MM.1S (cell line): ENCODE results near the gene ANGEL1.

Experiments
- DNase-seq: peaks from one replicate; pipeline ENCODE4 v3.0.0-alpha.2; 2015
- H2AFZ ChIP-seq: fragments of 300-600 bp; sonication (generic); 2 replicates; pipeline ENCODE4 v1.6.0; 2016; ENCODE audit warnings: antibody characterized with exemption, low read length
- H3F3A ChIP-seq: fragments of 300-600 bp; sonication (generic); 2 replicates; pipeline ENCODE4 v1.6.1; 2016; ENCODE audit warnings: mild to moderate bottlenecking, antibody characterized with exemption, low read length, moderate library complexity, mixed read lengths; ENCODE audit not compliant: insufficient read depth
- H3K27ac ChIP-seq: fragments of 300-600 bp; sonication (generic); 2 replicates; pipeline ENCODE4 v1.5.1; 2016; ENCODE audit warnings: mild to moderate bottlenecking, low read length
- H3K27me3 ChIP-seq: fragments of 300-600 bp; sonication (generic); replicated peaks from 2 replicates; pipeline ENCODE4 v1.6.0; 2016; ENCODE audit warnings: low read length; ENCODE audit not compliant: insufficient read depth
- H3K36me3 ChIP-seq: fragments of 300-600 bp; sonication (generic); replicated peaks from 2 replicates; pipeline ENCODE4 v1.6.1; 2016; ENCODE audit warnings: mild to moderate bottlenecking, low read length, mixed read lengths; ENCODE audit not compliant: insufficient read depth
- H3K4me1 ChIP-seq: fragments of 300-600 bp; sonication (generic); 2 replicates; pipeline ENCODE4 v1.6.1; 2016; ENCODE audit warnings: low read length, mixed read lengths
- H3K4me2 ChIP-seq: fragments of 300-600 bp; sonication (generic); 2 replicates; pipeline ENCODE4 v1.6.0; 2016; ENCODE audit warnings: low read depth, low read length
- H3K4me3 ChIP-seq: fragments of 300-600 bp; sonication (generic); 2 replicates; pipeline ENCODE4 v1.5.1; 2016; ENCODE audit warnings: low read length, mixed read lengths
- H3K79me2 ChIP-seq: fragments of 300-600 bp; sonication (generic); 2 replicates; pipeline ENCODE4 v1.6.1; 2016; ENCODE audit warnings: mixed run types, low read length, mixed read lengths
- H3K9ac ChIP-seq: fragments of 300-600 bp; sonication (generic); 2 replicates; pipeline ENCODE4 v1.6.1; 2016; ENCODE audit warnings: low read length, mixed read lengths
- H3K9me2 ChIP-seq: fragments of 300-600 bp; sonication (generic); replicated peaks from 2 replicates; pipeline ENCODE4 v1.6.1; 2016; ENCODE audit warnings: mild to moderate bottlenecking, low read length, mixed read lengths; ENCODE audit not compliant: insufficient read depth
- H3K9me3 ChIP-seq: fragments of 300-600 bp; sonication (generic); replicated peaks from 2 replicates; pipeline ENCODE4 v1.6.1; 2016; ENCODE audit warnings: mild to moderate bottlenecking, low read length, mixed read lengths; ENCODE audit not compliant: insufficient read depth
- H4K20me1 ChIP-seq: fragments of 300-600 bp; sonication (generic); 2 replicates; pipeline ENCODE4 v1.6.1; 2016; ENCODE audit warnings: mild to moderate bottlenecking, low read length, moderate library complexity, mixed read lengths; ENCODE audit not compliant: insufficient read depth
- CTCF ChIP-seq: fragments of 300-600 bp; sonication (generic); IDR thresholded peaks from 2 replicates; pipeline ENCODE4 v1.5.1; 2016; ENCODE audit warnings: antibody characterized with exemption, low read length, mixed read lengths
- EZH2 ChIP-seq: fragments of 300-600 bp; sonication (generic); optimal IDR thresholded peaks from 2 replicates; pipeline ENCODE3; 2017; ENCODE audit warnings: low read depth, mild to moderate bottlenecking, antibody characterized with exemption, low read length, mixed read lengths
- EZH2phosphoT487 ChIP-seq: fragments of 300-600 bp; sonication (generic); IDR thresholded peaks from 2 replicates; pipeline ENCODE4 v1.6.1; 2018; ENCODE audit warnings: antibody characterized with exemption, low read length

ANGEL1 gene

GRCh38 chr14:76793324-76793723 lies 19.4 kb downstream of the ANGEL1 start:
- H3K27me3 ChIP-seq, result no peaks in the 10 kb centered on the region
- no peak overlapping the region for H3K4me2 ChIP-seq
- no peak overlapping the region for H3K9ac ChIP-seq
- H3F3A ChIP-seq, result no peaks in the 10 kb centered on the region
- DNase-seq, result no peak
- no peak overlapping the region for H2AFZ ChIP-seq
- H3K79me2 ChIP-seq, result no peaks in the 10 kb centered on the region
- TF ChIP-seq EZH2phosphoT487 (no peak), CTCF (no peak), EZH2 (no peak)
- no peaks in the 10 kb centered on the region for H4K20me1 ChIP-seq
- no peaks in the 10 kb centered on the region for H3K4me1 ChIP-seq
- H3K4me3 ChIP-seq, result no peak overlapping the region
- H3K27ac ChIP-seq, result no peak overlapping the region
- no peaks in the 10 kb centered on the region for H3K9me3 ChIP-seq
- H3K9me2 ChIP-seq, result no peaks in the 10 kb centered on the region
- H3K36me3 ChIP-seq, result no peaks in the 10 kb centered on the region

- Histone ChIP-seq H3F3A (no peaks in the 10 kb centered on the region), H3K9me2 (no peaks in the 10 kb centered on the region), H3K9me3 (no peaks in the 10 kb centered on the region), H3K27me3 (no peaks in the 10 kb centered on the region), H3K27ac (no peak overlapping the region), H3K79me2 (no peaks in the 10 kb centered on the region), H3K9ac (no peak overlapping the region), H2AFZ (no peak overlapping the region), H3K4me2 (no peak overlapping the region), H3K36me3 (no peaks in the 10 kb centered on the region), H3K4me1 (no peaks in the 10 kb centered on the region), H4K20me1 (no peaks in the 10 kb centered on the region), H3K4me3 (no peak overlapping the region)
- no peak for TF ChIP-seq CTCF
- no peak for TF ChIP-seq EZH2
- no peak for TF ChIP-seq EZH2phosphoT487
- DNase-seq, result no peak
Measured at GRCh38 chr14:76792422-76792821, 20.3 kb downstream of the ANGEL1 start.

- no peak overlapping the region for H3K27ac ChIP-seq
- TF ChIP-seq CTCF, result no peak
- no peak for TF ChIP-seq EZH2
- no peak for TF ChIP-seq EZH2phosphoT487
- H3K27me3 ChIP-seq, result no peaks in the 10 kb centered on the region
- no peaks in the 10 kb centered on the region for H4K20me1 ChIP-seq
- no peaks in the 10 kb centered on the region for H3K9me2 ChIP-seq
- H3K79me2 ChIP-seq, result no peaks in the 10 kb centered on the region
- no peak overlapping the region for H3K4me2 ChIP-seq
- no peaks in the 10 kb centered on the region for H3F3A ChIP-seq
- no peak overlapping the region for H2AFZ ChIP-seq
- H3K9me3 ChIP-seq, result no peaks in the 10 kb centered on the region
- no peak overlapping the region for H3K9ac ChIP-seq
- no peak for DNase-seq
- H3K4me1 ChIP-seq, result no peaks in the 10 kb centered on the region
- no peak overlapping the region for H3K4me3 ChIP-seq
- H3K36me3 ChIP-seq, result no peaks in the 10 kb centered on the region
Measured at GRCh38 chr14:76786601-76787000, 26.1 kb downstream of the ANGEL1 start.
